Measurements from ENCODE around the gene AARS2. TPM values are rescaled to one million over a fixed set of nuclear protein-coding genes. Genes with fewer than 3 reads are reported as not detected.
"Not testable (repeated sequence)": the region's sequence is repeated elsewhere in the genome, so short reads cannot be mapped to it uniquely, and the experiment has no call there.

AARS2 gene
- total RNA-seq, 4 donors from 2014 or later: 9.0 to 21.9 (median 12.2) TPM

GRCh38 chr6:44329858-44330257 is 16.7 kb upstream of the AARS2 start:
- Histone ChIP-seq H3K27ac (no peak overlapping the region), H3K4me3 (no peak overlapping the region), H3K4me1 (no peaks in the 10 kb centered on the region), H3K27me3 (peaks cover 0 to 58% (median 0%) of the 10 kb centered on the region in 4 donors), H3K36me3 (no peaks in the 10 kb centered on the region), H3K9me3 (no peaks in the 10 kb centered on the region)
- TF ChIP-seq CTCF (IDR thresholded peaks at IDR 0.05) (no peak), POLR2A (IDR thresholded peaks at IDR 0.05) (no peak)
- intact Hi-C loops (cut with DNase I): no loop called here
- DNase-seq: no peak
- WGBS, 2 donors: 64 to 67% methylated on average over 5 of the region's 5 CpGs

GRCh38 chr6:44328203-44328602 is 15.1 kb upstream of the AARS2 start:
- H3K9me3 ChIP-seq; intact Hi-C loops (cut with DNase I); H3K36me3 ChIP-seq; H3K4me1 ChIP-seq; DNase-seq; H3K27ac ChIP-seq; H3K4me3 ChIP-seq: not testable (repeated sequence)
- WGBS, 2 donors: 40 to 63% methylated on average over 7 of the region's 9 CpGs
- H3K27me3 ChIP-seq: peaks cover 0 to 52% (median 0%) of the 10 kb centered on the region in 4 donors

DNA sequence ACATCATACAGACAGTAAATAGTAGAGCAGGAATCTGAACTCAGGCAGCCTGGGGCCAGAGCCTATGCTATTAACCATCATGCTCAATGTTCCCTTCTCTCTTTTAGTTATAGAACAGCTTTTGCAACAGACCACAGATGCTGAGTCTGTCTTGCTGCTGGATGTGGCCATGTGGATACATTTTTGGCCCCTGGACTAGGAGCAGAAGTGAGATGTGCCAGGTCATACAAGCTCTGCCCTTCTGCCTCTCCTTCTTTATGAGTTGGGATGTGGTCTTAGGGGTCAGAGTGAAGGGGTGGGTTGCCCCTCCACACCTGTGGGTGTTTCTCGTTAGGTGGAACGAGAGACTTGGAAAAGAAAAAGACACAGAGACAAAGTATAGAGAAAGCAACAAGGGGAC is 14.6 kb upstream of the AARS2 start:
- intact Hi-C loops (cut with DNase I): no loop called here
- Histone ChIP-seq H3K27me3 (peaks cover 0 to 52% (median 0%) of the 10 kb centered on the region in 4 donors), H3K4me3 (no peak overlapping the region), H3K4me1 (no peaks in the 10 kb centered on the region), H3K27ac (no peak overlapping the region), H3K36me3 (no peaks in the 10 kb centered on the region), H3K9me3 (no peaks in the 10 kb centered on the region)
- no peak for DNase-seq
- TF ChIP-seq POLR2A (IDR thresholded peaks at IDR 0.05) (no peak), CTCF (IDR thresholded peaks at IDR 0.05) (no peak)
- whole genome bisulfite sequencing, 2 donors: 60 to 87% methylated on average over 1 to 2 of the region's 2 CpGs

GRCh38 chr6:44327096-44327495 is 13.9 kb upstream of the AARS2 start:
- Histone ChIP-seq H3K4me1 (no peaks in the 10 kb centered on the region), H3K4me3 (no peak overlapping the region), H3K27me3 (peaks cover 0 to 45% (median 0%) of the 10 kb centered on the region in 4 donors), H3K27ac (no peak overlapping the region), H3K36me3 (no peaks in the 10 kb centered on the region), H3K9me3 (no peaks in the 10 kb centered on the region)
- DNase-seq: no peak
- no peak for TF ChIP-seq CTCF (IDR thresholded peaks at IDR 0.05)
- no peak for TF ChIP-seq POLR2A (IDR thresholded peaks at IDR 0.05)
- intact Hi-C loops (cut with DNase I): no loop called here

GRCh38 chr6:44321210-44321609 is 8.1 kb upstream of the AARS2 start:
- intact Hi-C loops (cut with DNase I): no loop called here

DNA sequence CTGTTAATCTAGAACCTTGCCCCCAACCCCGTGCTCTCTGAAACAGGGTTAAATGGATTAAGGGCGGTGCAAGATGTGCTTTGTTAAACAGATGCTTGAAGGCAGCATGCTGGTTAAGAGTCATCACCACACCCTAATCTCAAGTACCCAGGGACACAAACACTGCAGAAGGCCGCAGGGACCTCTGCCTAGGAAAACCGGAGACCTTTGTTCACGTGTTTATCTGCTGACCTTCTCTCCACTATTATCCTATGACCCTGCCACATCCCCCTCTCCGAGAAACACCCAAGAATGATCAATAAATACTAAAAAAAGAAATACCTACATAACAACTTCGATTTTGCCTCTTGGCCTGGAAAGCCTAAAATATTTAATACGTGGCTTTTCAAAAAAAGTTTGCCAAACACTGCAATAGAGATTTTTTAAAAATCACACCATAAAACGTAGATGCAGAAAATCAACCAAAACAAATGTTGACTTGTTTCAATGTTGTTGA is 4.0 kb upstream of the AARS2 start:
- intact Hi-C loops (cut with DNase I); H3K4me1 ChIP-seq; H3K27ac ChIP-seq; H3K9me3 ChIP-seq; DNase-seq; H3K36me3 ChIP-seq; H3K4me3 ChIP-seq: not testable (repeated sequence)
- peaks cover 0 to 33% (median 2%) of the 10 kb centered on the region in 4 donors for H3K27me3 ChIP-seq
- WGBS, 2 donors: 75 to 82% methylated on average over 9 of the region's 9 CpGs

More at GRCh38 chr6:44321210-44321609, 8.1 kb upstream of the AARS2 start:
- Histone ChIP-seq H3K4me1 (no peaks in the 10 kb centered on the region), H3K36me3 (no peaks in the 10 kb centered on the region), H3K9me3 (no peaks in the 10 kb centered on the region), H3K27me3 (peaks cover 0 to 33% (median 2%) of the 10 kb centered on the region in 4 donors), H3K4me3 (no peak overlapping the region), H3K27ac (no peak overlapping the region)
- 88 to 100% methylated on average over 3 of the region's 3 CpGs for WGBS, 2 donors
- no peak for DNase-seq
- TF ChIP-seq POLR2A (IDR thresholded peaks at IDR 0.05) (no peak), CTCF (IDR thresholded peaks at IDR 0.05) (no peak)
